ENCODE results near the gene EGFL8. TPM values are rescaled to one million over a fixed set of nuclear protein-coding genes. Genes with fewer than 3 reads are reported as not detected.
A peak's percentile ranks its signal among the peaks of the same experiment; 100 is the strongest.

The EGFL8 gene
- total and polyA plus RNA-seq, 9 of the 15 experiments (the other 6 are each of a cell fraction or from before 2014, with no cell fraction given): 2.2 to 47.4 (median 14.2) TPM

- TF ChIP-seq AFF4 (CRISPR knock-in tag; IDR thresholded peaks at IDR 0.05) (peak; percentile 92), ZNF609 (CRISPR knock-in tag; IDR thresholded peaks at IDR 0.05; ENCODE audit: borderline replicate concordance) (peak; percentile 90), PCBP2 (IDR thresholded peaks at IDR 0.05; ENCODE audit: low read depth, low read length, poor library complexity, severe bottlenecking) (no peak), CLOCK (CRISPR knock-in tag; IDR thresholded peaks at IDR 0.05; ENCODE audit: borderline replicate concordance) (no peak), NFATC3 (IDR thresholded peaks at IDR 0.05) (no peak), RAD51 (IDR thresholded peaks at IDR 0.05; ENCODE audit: borderline replicate concordance, low read depth) (no peak), ZMIZ1 (IDR thresholded peaks at IDR 0.05; ENCODE audit: low read depth in 2 of 2, low read length in 2 of 2) (peak in 1 of 2 experiments; percentile 9; a peak in 1 of 4 replicates), ZNF134 (CRISPR knock-in tag; conservative IDR thresholded peaks at IDR 0.05) (no peak), ZNF146 (CRISPR knock-in tag; IDR thresholded peaks at IDR 0.05; ENCODE audit: unreplicated experiment) (no peak)
Measured at GRCh38 chr6:32153564-32154513, 10.6 kb upstream of the EGFL8 start, which contains the start of gene PPT2 (continued).

Measured in K562 (cell line).